ENCODE data around the gene MAN1C1.

Gene MAN1C1

DNA sequence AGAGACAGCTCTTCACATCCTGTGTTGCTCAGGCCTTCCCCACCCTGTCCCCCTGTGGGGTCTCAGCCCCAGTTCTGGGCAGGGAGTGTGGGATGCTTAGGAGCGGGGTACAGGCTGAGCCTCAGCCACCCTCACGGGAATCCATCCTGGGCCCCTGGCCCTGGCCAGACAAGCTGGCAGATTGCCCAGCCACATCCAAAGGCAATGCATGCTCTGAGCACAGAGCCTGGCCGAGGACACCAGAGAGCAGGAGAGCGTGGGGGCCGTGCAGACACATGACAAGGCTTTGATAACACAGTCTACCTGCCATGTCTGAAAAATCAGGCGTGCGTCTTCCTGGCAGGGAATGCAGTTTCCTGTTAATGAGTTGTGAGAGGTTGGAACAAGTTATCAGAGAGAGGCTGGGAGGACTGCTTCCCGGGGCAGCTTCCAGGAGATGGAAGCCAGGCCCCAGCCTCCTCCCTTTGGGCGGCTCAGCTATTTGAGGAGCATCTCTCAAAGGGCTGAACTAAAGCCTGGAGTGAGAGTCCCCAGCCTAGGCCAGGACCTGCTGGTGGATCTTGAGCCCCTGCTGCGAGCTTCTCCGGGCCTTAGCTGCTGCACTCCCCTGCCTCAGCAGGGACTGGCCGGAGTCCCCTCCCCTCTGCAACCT, 111.2 kb downstream of the MAN1C1 start:
- Histone ChIP-seq H2AFZ (ENCODE audit: low read depth, low read length) (no peak overlapping the region), H3K27ac (ENCODE audit: low read length) (no peak overlapping the region), H3K4me2 (ENCODE audit: low read length) (no peak overlapping the region), H3K4me3 (ENCODE audit: low read length) (no peak overlapping the region), H3K36me3 (replicated peaks; ENCODE audit: low read depth, low read length) (no peaks in the 10 kb centered on the region), H3K79me2 (ENCODE audit: low read length) (no peaks in the 10 kb centered on the region), H3K9me3 (ENCODE audit: insufficient read depth, low read length) (no peaks in the 10 kb centered on the region), H3K27me3 (ENCODE audit: low read depth, low read length) (peaks cover under 1% of the 10 kb centered on the region; the same call in 1 of the 2 replicates), H3K9ac (ENCODE audit: low read length) (no peak overlapping the region), H4K20me1 (ENCODE audit: insufficient read depth, low read length) (no peaks in the 10 kb centered on the region), H3K4me1 (ENCODE audit: low read length) (no peaks in the 10 kb centered on the region)
- TF ChIP-seq EZH2phosphoT487 (IDR thresholded peaks at IDR 0.05; ENCODE audit: low read depth) = no peak
- TF ChIP-seq, protein P1, sequence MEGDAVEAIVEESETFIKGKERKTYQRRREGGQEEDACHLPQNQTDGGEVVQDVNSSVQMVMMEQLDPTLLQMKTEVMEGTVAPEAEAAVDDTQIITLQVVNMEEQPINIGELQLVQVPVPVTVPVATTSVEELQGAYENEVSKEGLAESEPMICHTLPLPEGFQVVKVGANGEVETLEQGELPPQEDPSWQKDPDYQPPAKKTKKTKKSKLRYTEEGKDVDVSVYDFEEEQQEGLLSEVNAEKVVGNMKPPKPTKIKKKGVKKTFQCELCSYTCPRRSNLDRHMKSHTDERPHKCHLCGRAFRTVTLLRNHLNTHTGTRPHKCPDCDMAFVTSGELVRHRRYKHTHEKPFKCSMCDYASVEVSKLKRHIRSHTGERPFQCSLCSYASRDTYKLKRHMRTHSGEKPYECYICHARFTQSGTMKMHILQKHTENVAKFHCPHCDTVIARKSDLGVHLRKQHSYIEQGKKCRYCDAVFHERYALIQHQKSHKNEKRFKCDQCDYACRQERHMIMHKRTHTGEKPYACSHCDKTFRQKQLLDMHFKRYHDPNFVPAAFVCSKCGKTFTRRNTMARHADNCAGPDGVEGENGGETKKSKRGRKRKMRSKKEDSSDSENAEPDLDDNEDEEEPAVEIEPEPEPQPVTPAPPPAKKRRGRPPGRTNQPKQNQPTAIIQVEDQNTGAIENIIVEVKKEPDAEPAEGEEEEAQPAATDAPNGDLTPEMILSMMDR (IDR thresholded peaks at IDR 0.05; ENCODE audit: low read depth, low read length) = no peak

DNA sequence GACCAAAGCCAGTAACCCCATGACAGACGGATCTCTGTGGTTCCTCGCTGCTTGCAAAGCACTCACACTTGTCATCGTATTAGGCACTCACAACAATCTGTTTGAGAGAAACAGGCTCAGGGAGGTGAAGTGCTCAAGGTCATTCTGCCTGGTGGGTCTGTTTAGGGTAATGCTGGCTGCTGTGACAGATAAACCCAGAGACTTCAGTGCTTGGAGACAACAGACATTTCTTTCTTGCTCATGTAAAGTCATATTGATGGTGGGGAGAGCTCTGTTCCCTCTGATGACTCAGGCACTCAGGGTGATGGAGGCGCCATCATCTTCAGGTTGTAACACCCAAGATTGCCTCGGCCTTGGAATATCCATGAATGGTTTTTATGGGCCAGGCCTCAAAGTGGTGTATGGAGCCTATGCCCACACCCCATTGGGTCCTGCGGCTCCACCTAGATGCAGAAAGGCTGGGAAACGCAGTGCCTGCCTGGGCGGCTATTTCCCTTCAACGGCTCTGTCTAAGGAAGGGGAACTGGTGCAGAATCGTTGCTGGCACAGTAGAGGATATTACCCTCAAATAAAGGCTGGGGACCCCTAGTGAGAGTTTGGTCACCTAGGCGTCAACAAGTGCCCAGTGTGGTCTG, 111.8 kb downstream of the MAN1C1 start:
- Histone ChIP-seq H3K36me3 (replicated peaks; ENCODE audit: low read depth, low read length) (no peaks in the 10 kb centered on the region), H3K4me3 (ENCODE audit: low read length) (no peak overlapping the region), H3K79me2 (ENCODE audit: low read length) (no peaks in the 10 kb centered on the region), H4K20me1 (ENCODE audit: insufficient read depth, low read length) (no peaks in the 10 kb centered on the region), H2AFZ (ENCODE audit: low read depth, low read length) (no peak overlapping the region), H3K9ac (ENCODE audit: low read length) (no peak overlapping the region), H3K4me2 (ENCODE audit: low read length) (no peak overlapping the region), H3K27me3 (ENCODE audit: low read depth, low read length) (no peaks in the 10 kb centered on the region), H3K4me1 (ENCODE audit: low read length) (no peaks in the 10 kb centered on the region), H3K27ac (ENCODE audit: low read length) (no peak overlapping the region), H3K9me3 (ENCODE audit: insufficient read depth, low read length) (no peaks in the 10 kb centered on the region)
- TF ChIP-seq, protein P1 (IDR thresholded peaks at IDR 0.05; ENCODE audit: low read depth, low read length) = no peak
- TF ChIP-seq EZH2phosphoT487 (IDR thresholded peaks at IDR 0.05; ENCODE audit: low read depth) = no peak

DNA sequence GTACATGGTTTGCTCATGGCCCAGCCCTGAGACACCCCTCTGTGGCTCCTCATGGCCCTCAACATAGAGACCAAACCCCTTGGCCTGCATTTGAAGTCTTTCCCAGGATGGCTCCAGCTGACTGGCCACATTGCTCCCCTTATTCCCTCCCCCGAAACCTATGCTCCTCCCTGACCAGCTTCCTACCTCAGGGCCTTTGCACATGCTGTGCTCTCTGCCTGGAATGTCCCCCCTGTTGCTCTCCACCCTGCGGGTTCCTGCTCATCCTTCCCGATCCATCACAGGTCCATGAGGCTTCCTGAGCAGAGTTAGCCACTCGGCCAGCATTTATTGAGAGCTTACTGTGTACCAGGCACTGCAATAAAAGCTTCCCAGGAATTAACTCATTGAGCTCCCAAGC, 112.5 kb downstream of the MAN1C1 start:
- no peak overlapping the region for H3K4me2 ChIP-seq (ENCODE audit: low read length)
- H3K9me3 ChIP-seq (ENCODE audit: insufficient read depth, low read length) = no peaks in the 10 kb centered on the region
- no peak overlapping the region for H2AFZ ChIP-seq (ENCODE audit: low read depth, low read length)
- no peaks in the 10 kb centered on the region for H3K79me2 ChIP-seq (ENCODE audit: low read length)
- no peaks in the 10 kb centered on the region for H3K27me3 ChIP-seq (ENCODE audit: low read depth, low read length)
- H3K9ac ChIP-seq (ENCODE audit: low read length) = no peak overlapping the region
- no peaks in the 10 kb centered on the region for H4K20me1 ChIP-seq (ENCODE audit: insufficient read depth, low read length)
- no peak for TF ChIP-seq EZH2phosphoT487 (IDR thresholded peaks at IDR 0.05; ENCODE audit: low read depth)
- TF ChIP-seq, protein P1 (IDR thresholded peaks at IDR 0.05; ENCODE audit: low read depth, low read length) = no peak
- no peak overlapping the region for H3K4me3 ChIP-seq (ENCODE audit: low read length)
- H3K4me1 ChIP-seq (ENCODE audit: low read length) = no peaks in the 10 kb centered on the region
- no peak overlapping the region for H3K27ac ChIP-seq (ENCODE audit: low read length)
- no peaks in the 10 kb centered on the region for H3K36me3 ChIP-seq (replicated peaks; ENCODE audit: low read depth, low read length)

DNA sequence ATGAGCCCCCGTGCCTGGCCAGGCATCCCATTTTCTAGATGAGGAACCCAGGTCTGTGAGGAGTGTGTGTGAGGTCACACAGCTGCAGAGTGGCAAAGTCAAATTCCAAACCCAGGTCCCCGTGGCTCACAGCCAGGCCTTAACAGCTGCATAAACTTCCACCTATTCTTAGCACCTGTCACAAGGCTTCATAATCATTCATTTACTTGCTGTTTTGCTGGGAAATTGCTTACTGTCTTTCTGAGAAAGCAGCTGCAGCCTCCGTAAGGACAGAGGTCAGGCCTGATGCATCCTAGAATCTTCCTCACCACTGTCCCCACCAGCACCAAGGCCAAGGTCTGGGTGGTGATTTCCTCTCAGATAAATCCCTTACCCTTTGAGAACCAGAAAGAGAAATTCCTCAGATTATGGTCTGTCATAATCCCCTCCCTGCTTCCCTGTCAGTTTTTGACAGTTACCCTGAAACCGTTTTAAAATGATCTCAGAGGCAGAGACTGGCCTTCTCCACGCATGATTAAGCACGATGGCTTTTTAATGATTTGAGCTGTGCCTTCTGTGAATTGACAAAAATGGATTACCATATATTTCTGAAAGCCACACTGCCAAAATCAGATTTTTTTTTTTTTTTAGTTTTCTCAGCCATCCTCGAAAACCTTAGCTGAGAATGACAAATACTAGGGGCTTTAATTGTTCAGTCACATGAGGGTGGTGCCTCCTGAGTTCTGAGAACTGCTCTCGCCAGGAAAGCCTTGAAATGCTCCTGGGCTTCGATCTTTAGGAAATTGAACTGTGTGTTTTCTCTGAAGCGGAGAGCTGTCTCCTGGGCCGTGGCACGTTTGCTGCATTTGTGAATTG, 113.4 kb downstream of the MAN1C1 start:
- Histone ChIP-seq H3K79me2 (ENCODE audit: low read length) (no peaks in the 10 kb centered on the region), H3K27ac (ENCODE audit: low read length) (no peak overlapping the region), H3K4me1 (ENCODE audit: low read length) (no peaks in the 10 kb centered on the region), H2AFZ (ENCODE audit: low read depth, low read length) (no peak overlapping the region), H3K4me2 (ENCODE audit: low read length) (no peak overlapping the region), H3K9me3 (ENCODE audit: insufficient read depth, low read length) (no peaks in the 10 kb centered on the region), H3K4me3 (ENCODE audit: low read length) (no peak overlapping the region), H3K36me3 (replicated peaks; ENCODE audit: low read depth, low read length) (no peaks in the 10 kb centered on the region), H4K20me1 (ENCODE audit: insufficient read depth, low read length) (no peaks in the 10 kb centered on the region), H3K27me3 (ENCODE audit: low read depth, low read length) (no peaks in the 10 kb centered on the region), H3K9ac (ENCODE audit: low read length) (no peak overlapping the region)
- TF ChIP-seq, protein P1 (IDR thresholded peaks at IDR 0.05; ENCODE audit: low read depth, low read length) = no peak
- no peak for TF ChIP-seq EZH2phosphoT487 (IDR thresholded peaks at IDR 0.05; ENCODE audit: low read depth)

All from OCI-LY3 (cell line).